GM10847 (cell line): ENCODE results near the gene HEPHL1.

ENCODE experiments used
- POLR2A ChIP-seq: IDR thresholded peaks from 2 replicates; pipeline ENCODE4 v1.6.1; 2011; ENCODE audit not compliant: insufficient read length; ENCODE audit errors: extremely low read depth

The HEPHL1 gene

GRCh38 chr11:94010136-94010535 is 11.0 kb upstream of the HEPHL1 start:
- no peak for TF ChIP-seq POLR2A

GRCh38 chr11:94011478-94011877 is 9.7 kb upstream of the HEPHL1 start:
- no peak for TF ChIP-seq POLR2A

GRCh38 chr11:94017446-94017845 is 3.7 kb upstream of the HEPHL1 start:
- no peak for TF ChIP-seq POLR2A

- no peak for TF ChIP-seq POLR2A
Observed at GRCh38 chr11:94018721-94019120, 2.4 kb upstream of the HEPHL1 start.

- no peak for TF ChIP-seq POLR2A
Observed at GRCh38 chr11:94023856-94024255, 2.7 kb downstream of the HEPHL1 start.

GRCh38 chr11:94024547-94024946 is 3.4 kb downstream of the HEPHL1 start:
- no peak for TF ChIP-seq POLR2A

GRCh38 chr11:94025690-94026394 is 4.7 kb downstream of the HEPHL1 start:
- no peak for TF ChIP-seq POLR2A

GRCh38 chr11:94027210-94027609 is 6.1 kb downstream of the HEPHL1 start:
- no peak for TF ChIP-seq POLR2A

- TF ChIP-seq POLR2A, result no peak
Observed at GRCh38 chr11:94028436-94028835, 7.3 kb downstream of the HEPHL1 start.

- TF ChIP-seq POLR2A, result no peak
Observed at GRCh38 chr11:94030059-94030458, 8.9 kb downstream of the HEPHL1 start.

GRCh38 chr11:94031625-94032024 is 10.5 kb downstream of the HEPHL1 start:
- no peak for TF ChIP-seq POLR2A

- TF ChIP-seq POLR2A, result no peak
Observed at GRCh38 chr11:94032066-94032465, 10.9 kb downstream of the HEPHL1 start.

- TF ChIP-seq POLR2A, result no peak
Observed at GRCh38 chr11:94032725-94033124, 11.6 kb downstream of the HEPHL1 start.

- no peak for TF ChIP-seq POLR2A
Observed at GRCh38 chr11:94034207-94034606, 13.1 kb downstream of the HEPHL1 start.

GRCh38 chr11:94036096-94036495 is 14.9 kb downstream of the HEPHL1 start:
- no peak for TF ChIP-seq POLR2A

- no peak for TF ChIP-seq POLR2A
Observed at GRCh38 chr11:94043241-94043640, 22.1 kb downstream of the HEPHL1 start.

GRCh38 chr11:94046796-94047195 is 25.6 kb downstream of the HEPHL1 start:
- TF ChIP-seq POLR2A, result no peak
